ENCODE data around the gene RAB4A. TPM values are rescaled to one million over a fixed set of nuclear protein-coding genes. Genes with fewer than 3 reads are reported as not detected.
A peak's percentile ranks its signal among the peaks of the same experiment; 100 is the strongest.
"Not testable (repeated sequence)": the region's sequence is repeated elsewhere in the genome, so short reads cannot be mapped to it uniquely, and the experiment has no call there.

RAB4A gene
- total RNA-seq, 1 donor from 2014 or later = 22.1 TPM

DNA sequence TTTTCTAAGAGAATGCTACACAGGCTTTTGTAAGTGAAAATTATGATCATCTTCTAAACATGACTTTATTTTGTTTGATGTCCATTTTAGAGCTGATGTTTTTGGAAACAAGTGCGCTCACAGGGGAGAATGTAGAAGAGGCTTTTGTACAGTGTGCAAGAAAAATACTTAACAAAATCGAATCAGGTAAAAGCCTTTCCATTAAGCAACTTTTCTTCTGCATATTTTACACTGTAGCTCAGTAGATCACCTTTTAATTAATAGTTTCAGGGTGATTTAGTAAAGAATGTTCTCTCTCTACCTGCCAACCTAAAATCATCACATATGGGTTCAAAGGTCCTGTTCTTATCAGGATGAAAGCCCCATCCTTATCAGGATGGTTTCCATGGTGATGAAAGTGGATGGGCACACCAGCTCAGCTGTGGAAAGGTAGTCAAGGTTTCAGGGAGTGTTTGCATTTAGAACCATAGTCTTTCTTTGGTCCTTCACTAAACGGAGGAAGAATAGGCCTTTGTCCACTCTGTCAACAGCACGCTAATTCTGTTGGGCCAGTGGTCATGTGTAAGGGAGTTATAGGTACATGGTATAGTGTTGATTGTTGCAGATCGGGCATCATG, 28.1 kb downstream of the RAB4A start:
- no peak for DNase-seq

DNA sequence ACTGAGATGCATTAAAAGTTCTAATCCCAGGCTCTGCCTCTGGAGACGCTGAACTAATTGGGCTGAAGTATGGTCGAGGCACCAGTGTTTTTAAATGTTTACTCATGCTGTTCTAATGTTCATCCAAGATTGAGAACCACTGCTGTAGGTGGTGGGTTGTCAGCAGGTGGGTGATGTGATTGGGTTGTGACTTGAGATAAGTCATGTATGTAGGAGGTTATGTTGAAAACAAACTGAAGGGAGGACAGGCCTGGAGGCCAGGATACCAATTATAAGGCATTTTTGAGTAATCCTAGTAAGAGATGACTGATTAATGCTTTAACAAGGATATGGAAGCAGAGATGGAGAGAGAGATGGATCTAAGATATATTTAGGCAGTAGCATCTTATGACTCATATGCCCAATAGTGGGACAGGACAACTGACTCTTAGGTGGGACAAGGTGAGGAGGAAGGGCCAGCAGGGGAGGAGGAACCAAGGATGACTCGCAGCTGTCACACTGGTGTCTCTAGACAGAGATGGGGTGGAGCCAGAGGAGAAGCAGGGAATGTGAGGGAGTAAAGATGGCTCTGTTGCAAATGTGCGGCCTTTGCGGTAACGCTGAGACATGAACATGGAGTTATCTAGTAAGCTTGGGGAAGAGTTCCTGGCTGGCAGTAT, 29.3 kb downstream of the RAB4A start:
- DNase-seq = no peak

DNA sequence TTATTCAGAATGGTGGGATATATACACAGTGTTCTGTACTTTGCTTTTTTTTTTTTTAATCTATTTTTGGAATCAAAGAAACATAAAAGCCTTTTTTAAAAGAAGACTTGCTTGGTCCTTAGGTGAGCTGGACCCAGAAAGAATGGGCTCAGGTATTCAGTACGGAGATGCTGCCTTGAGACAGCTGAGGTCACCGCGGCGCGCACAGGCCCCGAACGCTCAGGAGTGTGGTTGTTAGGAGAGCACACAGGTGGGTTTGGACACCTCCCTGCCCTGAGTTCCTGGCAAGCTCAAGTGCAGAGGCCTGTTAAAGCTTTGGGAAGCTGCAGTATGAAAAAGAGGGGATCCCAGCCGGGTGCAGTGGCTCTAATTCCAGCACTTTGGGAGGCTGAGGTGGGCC, 31.8 kb downstream of the RAB4A start:
- no peak for DNase-seq

DNA sequence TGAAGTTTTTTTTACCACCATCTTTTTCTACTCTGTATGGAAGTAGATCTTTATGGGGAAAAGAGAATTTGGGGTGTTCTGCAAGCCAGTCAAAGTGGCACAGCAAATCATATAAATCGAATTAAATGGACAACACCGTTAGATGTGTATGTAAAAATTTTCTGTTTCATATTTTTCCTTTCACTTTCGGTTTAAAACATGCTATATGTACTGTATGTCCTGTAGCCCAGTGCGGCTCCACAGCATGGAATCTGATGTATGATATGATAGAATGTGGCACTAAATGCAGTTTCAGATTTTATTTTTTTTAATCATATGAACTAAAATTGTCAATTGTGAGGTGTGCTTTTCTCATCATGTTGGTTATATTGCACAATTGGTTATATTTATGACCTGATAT, 32.9 kb downstream of the RAB4A start:
- no peak for DNase-seq

DNA sequence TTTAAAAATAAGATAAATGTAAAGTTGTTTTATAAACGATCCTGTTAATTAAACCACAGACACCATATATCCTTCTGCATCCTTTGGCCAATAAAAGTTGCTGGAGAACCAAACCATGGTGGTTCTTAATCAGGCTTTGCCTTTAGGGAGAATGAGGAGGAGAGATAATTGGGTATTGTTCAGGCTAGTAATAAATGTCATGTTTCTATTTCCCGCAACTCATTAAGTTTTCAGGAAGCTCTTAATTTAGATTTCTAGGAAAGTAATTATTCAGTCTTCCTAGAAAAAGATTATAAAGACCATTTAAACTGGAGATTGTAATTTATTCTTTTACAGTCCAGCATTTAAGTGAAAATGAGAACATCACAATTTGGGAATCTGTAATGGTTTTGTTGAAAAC, 34.5 kb downstream of the RAB4A start:
- no peak for DNase-seq

DNA sequence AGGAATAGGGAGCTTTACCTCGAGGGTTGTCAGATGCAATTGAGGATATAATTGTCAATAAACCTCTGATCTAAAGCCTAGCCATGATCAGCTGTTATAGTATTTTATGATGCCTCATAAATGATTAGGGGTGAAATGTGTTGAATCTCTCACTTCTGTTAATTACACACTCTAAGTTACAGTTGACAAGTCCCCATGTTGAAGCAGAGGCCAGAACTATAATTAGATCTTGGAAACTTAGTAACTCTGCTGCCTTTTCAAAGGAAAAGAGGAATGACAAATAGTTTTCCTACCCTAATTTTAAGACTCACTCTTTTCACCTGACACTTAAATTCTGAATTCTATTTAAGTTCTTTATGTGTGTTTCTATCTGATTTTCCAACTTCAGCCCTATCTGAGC, 38.2 kb downstream of the RAB4A start:
- DNase-seq = no peak

DNA sequence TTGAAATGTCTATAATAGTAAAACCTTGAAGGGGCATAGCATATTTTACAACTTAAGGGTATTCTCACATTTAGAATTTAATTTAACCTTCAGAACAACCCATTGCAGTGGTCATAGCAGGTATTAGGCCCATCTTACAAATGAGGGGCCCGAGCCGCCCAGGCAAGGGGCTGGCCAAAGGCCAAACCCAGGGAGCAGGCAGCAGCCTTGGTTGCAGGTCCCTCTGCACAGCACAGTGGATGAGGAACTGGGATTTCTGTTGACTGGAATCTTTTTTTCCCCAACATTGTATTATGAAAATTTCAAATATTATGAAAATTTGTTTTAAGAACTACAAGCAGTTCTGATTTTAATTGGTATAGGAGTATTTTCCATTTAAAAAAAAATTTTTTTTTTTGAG, 38.8 kb downstream of the RAB4A start:
- no peak for DNase-seq

DNA sequence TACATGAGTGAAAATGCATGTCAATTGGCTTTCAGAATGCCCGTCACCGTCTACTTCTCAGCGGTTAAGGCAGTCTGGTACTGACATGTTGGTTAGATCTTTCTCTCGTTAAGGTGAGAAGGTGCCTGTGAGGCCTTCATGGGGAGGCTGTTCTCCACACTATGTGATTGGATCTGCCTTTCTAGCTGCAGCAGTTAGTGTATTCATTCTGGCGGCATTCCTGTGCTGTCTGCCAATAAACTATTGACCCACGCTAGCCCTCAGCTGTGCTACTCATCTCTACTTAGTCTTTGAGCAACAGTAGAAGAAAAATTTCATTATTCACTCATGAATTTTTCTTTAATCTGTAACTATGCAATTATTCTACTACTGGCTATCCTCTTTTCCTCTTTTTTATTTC, 39.9 kb downstream of the RAB4A start:
- no peak for DNase-seq

DNA sequence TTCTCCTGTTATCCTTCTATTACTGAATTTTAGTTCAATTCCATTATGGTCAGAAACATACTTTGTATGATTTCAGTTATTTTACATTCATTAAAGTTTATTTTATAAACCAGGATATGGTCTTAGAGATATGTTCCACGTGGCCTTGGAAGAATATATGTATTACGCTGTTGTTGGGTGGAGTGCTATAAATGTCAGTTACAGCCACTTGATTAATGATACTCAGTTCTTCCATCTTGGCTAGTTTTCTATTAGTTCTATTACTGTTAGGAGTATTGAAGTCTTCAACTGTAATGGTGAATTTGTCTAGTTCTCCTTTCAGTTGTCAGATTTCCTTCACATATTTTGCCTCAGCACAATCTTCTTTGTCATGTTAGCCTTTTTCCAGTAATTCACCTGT, 45.3 kb downstream of the RAB4A start:
- no peak for DNase-seq

DNA sequence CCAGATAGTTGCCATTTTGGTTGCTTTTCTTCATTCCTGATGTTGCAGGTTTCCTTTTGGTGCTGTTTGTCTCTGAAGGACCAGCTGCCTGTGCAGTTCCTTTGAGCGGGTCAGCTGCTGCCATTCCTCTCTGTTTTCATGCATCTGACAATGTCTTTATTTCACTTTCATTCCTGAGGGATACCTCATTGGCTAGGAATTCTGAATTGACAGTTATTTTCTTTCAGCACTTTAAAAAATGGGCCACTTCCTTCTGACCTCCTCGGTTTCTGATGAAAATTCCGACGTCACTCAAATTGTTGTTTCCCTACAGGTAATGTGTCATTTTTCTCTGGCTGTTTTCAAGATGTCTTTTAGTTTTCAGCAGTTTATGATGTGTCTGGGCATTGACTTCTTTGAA, 47.1 kb downstream of the RAB4A start:
- DNase-seq = peak; percentile 11

DNA sequence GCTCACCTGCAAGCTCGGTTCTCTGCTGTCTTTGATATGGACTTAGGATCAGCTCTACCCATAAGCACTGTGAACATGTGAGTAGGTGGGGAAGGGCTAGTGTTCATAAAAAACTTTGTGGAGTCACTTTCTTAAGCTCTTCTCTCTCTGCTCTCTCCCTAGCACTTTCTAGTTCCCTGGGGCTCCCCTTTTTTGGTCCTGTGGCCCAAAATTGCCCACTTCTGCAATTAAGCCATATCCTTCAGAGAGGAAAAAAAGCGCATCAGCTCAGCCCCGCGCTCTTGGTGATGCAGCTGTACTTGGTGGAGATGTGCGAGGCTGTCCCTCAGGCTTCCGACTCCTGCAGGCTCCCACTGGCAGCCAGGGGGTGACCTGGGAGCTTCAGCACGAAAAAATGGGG, 48.6 kb downstream of the RAB4A start:
- DNase-seq = no peak

DNA sequence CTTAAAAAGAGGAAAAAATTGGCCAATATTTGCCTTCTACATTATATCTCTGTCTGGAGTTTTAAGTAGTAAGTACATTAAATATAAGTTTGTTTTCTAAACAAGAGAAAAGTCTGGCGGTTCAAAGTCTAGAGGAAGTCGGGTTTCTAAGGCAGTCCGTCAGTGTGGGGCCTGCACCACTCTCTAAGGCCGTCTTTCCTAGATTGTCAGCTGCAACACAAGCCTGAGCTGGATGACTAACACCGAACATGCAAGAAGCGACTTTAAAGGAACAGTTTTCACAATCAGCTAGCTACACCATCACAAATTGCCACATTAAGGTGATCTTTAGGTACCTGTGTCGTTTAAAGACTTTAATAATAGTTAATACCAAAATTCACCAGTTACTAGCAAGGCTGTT, 52.3 kb downstream of the RAB4A start:
- no peak for DNase-seq

DNA sequence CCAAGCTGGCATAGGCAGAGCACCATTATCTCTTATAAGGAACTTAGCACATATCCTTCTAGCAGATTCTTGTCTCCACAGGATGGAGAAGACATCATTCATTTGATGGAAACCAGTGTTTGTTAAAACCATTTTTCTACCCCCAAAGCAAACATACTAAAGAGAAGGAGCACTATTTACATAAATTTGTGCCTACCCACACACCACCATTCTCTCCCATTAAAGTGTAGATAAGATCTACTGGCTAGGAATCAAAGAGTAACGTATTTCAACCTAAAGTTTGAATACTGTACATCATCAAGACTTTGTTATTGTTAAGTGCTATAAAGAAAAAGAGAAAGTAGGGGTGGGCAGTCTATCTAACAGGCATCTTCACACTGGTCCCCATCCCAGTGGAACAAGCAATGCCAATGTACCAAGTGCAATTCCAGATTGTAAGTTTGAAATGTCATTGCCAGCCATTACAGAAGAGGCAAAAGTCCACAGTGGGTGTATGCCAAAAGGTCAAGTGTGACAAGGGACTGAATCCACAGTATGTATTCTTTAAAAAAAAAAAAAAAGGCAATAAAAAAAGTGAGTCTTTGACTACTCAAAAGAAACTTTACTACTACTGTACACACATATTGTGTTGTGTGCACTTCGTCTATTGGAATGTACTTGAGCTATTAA, 53.1 kb downstream of the RAB4A start:
- no peak for DNase-seq

DNA sequence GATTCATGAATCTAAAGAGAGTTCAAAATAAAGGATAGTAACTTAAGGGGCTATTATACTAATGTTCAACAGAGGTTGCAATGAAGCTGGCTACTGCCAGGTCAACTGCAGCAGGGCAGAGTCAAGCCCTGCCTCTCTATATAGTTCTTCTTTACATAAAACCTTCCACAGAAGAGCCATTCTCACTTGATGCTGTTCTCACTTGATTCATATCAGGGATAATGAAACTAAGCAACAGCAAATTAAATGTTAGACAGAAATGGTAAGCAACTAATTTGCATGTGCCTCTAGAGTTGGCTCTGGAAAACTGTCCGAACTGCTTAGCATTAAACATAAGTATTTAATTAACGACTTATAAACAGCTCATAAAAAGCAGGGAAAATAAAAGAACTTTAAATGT, 54.5 kb downstream of the RAB4A start:
- no peak for DNase-seq

DNA sequence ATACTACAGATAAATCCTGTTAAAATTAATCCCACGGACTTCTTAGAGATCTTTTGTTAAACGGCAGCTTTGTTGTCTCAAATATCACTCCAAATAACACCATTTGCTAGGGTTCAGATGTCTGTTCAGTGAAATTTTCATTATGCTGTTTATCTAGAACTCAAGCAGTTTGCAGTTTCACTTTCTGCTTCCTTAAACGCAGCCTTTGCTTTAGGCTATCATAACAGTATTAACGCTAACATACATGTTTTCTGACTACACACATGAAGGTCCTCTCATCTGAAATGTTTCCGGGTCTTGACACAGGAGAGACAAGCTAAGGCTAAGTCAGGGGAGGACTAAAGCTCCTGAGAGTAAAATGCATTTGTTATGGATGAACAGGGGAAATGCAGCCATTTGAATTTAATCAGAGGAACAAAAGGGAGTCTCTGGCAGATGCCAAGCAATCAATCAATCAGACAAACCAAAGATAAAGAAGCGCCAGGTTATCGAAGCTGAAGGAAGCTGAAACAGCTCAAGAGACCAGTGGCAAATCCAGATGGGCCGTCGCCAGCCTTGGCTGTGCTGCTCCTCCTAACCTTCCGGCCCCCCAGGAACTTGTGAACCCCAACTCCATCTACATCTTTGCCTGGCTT, 55.1 kb downstream of the RAB4A start:
- no peak for DNase-seq

DNA sequence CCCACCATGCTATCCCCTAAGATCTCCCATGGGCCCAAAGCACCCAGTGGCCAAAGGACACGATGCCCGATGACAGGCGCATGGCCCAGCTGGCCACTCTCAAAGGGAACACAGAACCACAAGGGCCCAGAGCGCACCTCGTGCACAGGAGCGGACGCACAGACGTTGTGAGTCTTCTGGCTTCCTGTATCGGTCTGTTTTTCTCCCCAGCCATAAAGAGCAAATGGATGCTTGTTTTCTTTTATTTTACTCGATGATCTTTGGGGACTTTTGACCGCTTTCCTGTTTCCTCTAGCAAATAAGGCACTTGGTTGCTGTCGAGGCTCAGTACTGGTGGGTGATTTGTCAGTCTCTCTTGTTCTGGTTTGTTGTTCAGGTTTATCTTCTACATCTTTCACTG, 55.7 kb downstream of the RAB4A start:
- DNase-seq = no peak

DNA sequence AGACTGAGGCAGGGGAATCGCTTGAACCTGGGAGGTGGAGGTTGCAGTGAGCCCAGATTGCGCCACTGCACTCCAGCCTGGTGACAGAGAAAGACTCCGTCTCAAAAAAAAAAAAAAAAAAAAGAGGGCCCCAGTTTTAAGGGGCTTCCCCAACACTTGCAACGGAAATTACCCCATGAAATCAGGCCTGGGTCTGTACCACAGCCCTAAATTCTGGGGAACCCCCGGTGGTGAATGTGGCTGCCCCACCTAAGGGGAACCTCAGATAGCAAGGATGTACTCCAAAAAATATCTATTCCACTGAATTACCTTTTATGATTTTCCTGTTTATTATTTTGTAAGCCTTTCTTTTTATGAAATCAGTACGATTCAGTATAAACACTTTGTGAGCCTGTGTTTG, 56.9 kb downstream of the RAB4A start:
- not testable (repeated sequence) for DNase-seq

DNA sequence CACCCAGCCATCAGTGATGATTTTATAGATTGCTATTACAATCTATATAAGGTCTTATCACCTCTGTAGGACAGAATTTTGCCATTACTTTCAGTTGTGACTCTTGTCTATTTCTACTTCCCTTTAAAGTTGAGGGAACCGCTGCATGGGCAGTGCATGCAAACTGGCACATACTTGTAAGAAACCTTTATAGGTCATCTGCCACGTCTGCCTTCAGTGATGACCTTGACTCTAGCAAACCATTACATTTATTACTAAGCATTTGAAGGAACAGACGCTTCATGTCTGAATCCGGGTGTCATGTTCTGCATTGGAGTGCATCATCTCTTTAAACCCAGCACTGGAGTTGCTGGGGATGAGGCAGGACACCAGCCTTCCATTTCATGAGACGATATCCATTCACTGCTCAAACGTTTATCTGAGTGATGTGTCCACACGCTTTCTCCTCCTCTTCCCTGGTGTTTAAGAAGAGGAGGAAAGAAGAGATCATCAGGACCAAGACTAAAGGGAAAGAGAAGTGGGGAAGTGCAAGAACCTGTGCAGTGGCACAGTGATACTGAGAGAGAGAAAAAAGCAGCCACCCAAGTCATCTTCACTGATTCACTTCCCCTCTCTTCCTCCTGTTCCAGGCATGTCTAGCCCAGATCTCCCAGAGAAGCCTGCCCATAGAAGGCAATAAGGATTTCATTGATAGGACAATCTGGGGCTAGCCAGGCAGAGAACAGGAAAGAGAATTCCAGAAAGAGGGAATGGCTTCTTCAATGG, 57.9 kb downstream of the RAB4A start:
- no peak for DNase-seq

DNA sequence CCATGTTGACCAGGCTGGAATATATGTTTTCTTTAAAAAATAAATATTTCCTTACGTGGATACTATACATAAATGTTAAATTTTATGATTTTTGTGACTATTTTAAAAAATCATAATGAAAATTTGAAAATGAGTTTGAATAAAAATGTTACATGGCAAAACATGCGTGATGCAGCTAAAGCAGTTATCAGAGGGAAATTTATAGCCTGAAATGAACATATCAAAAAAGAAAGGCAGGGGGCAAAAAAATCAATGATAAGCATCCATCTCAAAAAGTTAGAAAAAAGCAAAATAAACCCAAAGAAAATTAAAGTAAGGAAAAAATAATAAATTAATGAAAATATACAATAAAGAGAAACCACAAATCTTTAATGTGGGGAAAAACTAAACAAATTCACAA, 63.4 kb downstream of the RAB4A start:
- no peak for DNase-seq

DNA sequence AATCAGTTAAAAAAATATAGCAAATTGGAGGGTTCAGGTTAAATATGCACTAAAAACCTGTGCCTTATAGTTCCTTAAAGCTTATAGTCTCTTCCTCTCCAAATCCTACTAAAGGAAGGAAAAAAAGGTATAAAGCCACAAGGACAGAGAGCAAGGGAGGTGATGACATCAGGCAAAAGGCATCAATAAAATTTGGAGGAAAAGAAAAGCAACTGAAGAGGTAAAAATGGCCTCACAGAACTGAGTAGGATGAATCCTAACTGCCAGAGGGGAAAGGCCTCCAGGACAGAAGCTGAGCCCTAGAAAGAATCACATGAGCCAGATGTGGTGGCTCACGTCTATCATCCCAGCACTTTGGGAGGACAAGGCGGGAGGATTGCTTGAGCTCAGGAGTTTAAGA, 63.8 kb downstream of the RAB4A start:
- no peak for DNase-seq

DNA sequence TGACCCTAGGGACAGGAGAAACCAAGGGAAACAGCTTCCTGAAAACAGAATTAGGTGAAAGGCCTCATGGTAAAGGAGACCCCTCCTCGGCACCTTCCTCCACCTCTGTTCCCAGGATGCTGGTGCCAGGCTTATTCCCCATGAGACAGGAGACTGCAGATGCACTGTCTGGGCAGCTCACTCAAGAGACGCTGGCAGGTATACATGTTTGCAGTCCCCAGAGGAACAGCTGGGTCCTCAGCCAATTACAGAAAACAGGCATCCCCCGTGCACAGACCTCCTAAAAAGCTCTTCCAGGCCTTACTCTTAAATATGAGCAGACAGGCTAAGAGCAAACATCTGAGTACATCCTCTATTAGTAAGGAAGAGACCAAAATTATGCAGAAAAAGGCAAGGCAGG, 65.4 kb downstream of the RAB4A start:
- no peak for DNase-seq

DNA sequence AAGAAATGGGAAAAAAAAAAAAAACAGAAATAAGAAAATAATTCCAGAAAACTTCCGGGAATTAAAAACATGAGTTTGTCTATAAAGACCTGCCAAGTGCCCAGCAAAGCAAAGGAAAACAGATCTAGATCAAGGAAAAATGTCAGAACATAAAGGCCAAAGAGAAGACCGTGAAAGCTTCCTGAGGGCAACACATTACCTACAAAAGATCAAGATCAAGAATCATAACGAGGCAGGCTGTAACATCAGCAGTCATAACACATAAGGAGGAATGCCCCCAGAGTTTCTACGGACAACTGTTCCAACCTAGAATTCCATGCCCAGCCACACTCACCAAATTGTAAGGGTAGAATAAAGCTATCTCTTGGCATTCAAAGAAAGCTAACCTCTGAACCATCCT, 68.2 kb downstream of the RAB4A start:
- no peak for DNase-seq

DNA sequence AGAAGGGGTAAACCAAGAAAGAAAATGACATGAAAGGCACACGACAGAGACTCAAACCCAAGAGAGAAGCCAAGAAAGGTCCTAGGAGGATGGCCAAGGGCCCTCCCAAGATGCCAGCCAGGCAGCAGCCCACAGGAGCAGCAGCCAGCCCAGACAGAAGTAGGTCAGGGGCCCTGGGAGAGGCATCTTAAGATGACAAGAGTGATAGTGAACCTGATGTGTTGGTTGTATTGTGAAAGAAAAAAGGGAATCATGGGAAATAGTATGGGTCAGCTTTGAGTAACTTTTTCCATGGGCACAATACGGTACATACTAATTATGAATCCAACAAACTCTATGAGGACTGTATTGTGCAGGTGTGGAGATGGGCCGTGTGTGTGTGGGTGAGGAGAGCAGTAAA, 68.6 kb downstream of the RAB4A start:
- no peak for DNase-seq
